Measurements from ENCODE around the gene VPS45. TPM values are rescaled to one million over a fixed set of nuclear protein-coding genes. Genes with fewer than 3 reads are reported as not detected.
A peak's percentile ranks its signal among the peaks of the same experiment; 100 is the strongest.

Gene VPS45
- total RNA-seq, 4 donors from 2014 or later = 38.9 to 56.5 (median 44.9) TPM

DNA sequence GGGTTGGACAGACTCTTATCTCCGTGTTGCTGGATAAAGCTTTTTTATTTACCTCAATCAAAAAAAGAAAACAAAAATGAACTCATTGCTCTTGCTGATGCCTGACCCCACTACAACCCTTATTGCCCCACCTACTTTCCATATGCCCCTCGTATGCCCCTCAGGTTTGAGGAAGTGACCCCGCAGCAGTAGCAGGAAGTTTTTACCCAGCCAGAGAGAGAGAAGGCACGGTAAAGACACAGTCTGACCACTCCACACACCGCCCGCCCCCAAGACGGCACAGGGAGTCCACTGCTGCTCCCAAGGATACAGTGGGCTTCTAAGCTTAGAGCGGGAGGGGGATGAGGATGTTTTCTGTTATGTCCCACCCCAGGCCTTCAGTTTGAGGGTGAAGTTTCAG is 92.0 kb downstream of the VPS45 start:
- H3K27ac ChIP-seq (replicated peaks in 1 of 4) = peak overlapping the region; percentile 93 to 99 (median 99)
- H3K4me1 ChIP-seq = peaks cover 22 to 100% (median 98%) of the 10 kb centered on the region in 4 donors
- 52% methylated on average over 8 of the region's 8 CpGs for WGBS
- no peaks in the 10 kb centered on the region for H3K27me3 ChIP-seq
- peaks cover 36 to 57% (median 54%) of the 10 kb centered on the region in 4 donors for H3K36me3 ChIP-seq
- intact Hi-C loops (cut with DNase I) = no loop called here
- no peaks in the 10 kb centered on the region for H3K9me3 ChIP-seq
- DNase-seq (ENCODE audit: extremely low spot score) = no peak
- no peak for TF ChIP-seq EP300 (IDR thresholded peaks at IDR 0.05)
- TF ChIP-seq, protein P1, sequence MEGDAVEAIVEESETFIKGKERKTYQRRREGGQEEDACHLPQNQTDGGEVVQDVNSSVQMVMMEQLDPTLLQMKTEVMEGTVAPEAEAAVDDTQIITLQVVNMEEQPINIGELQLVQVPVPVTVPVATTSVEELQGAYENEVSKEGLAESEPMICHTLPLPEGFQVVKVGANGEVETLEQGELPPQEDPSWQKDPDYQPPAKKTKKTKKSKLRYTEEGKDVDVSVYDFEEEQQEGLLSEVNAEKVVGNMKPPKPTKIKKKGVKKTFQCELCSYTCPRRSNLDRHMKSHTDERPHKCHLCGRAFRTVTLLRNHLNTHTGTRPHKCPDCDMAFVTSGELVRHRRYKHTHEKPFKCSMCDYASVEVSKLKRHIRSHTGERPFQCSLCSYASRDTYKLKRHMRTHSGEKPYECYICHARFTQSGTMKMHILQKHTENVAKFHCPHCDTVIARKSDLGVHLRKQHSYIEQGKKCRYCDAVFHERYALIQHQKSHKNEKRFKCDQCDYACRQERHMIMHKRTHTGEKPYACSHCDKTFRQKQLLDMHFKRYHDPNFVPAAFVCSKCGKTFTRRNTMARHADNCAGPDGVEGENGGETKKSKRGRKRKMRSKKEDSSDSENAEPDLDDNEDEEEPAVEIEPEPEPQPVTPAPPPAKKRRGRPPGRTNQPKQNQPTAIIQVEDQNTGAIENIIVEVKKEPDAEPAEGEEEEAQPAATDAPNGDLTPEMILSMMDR (IDR thresholded peaks at IDR 0.05) = no peak
- no peak for TF ChIP-seq POLR2AphosphoS5 (IDR thresholded peaks at IDR 0.05)
- TF ChIP-seq POLR2A (IDR thresholded peaks at IDR 0.05; ENCODE audit: low read depth) = no peak
- H3K4me3 ChIP-seq = no peak overlapping the region

DNA sequence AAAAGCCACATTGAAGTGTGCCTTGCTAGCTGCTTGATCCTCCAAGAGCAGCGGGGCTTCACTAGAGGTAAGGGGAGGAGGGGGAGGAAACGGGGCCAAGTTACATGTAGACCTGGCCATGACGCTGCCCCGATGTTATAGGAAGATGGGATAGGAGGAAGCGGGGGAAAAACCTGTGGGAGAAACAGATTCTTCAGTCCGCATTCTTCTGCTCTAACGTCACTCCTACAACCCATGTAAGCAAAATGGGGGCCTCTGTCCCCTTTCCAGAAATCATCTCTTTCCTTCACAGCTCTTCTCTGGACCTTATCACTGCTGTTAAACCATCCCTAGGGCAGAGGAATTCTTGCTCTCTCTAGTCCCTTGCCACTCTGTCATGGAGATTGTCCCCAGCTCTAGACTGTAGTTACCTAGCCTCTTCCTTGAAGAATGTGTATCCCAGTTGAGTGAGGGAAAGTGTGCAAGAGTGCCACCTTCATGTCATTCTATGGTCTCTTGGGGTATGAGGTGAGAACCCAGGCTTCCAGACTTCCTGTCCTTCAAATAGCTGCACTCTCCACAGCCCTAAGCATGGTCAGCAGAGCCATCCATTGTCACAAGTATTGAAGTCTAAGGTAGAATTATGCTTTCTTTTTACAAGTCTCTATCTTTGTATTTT is 93.5 kb downstream of the VPS45 start:
- no peak overlapping the region for H3K4me3 ChIP-seq
- H3K27me3 ChIP-seq = no peaks in the 10 kb centered on the region
- H3K36me3 ChIP-seq = peaks cover 21 to 41% (median 40%) of the 10 kb centered on the region in 4 donors
- peaks cover 22 to 97% (median 96%) of the 10 kb centered on the region in 4 donors for H3K4me1 ChIP-seq
- no peaks in the 10 kb centered on the region for H3K9me3 ChIP-seq
- TF ChIP-seq POLR2A (IDR thresholded peaks at IDR 0.05; ENCODE audit: low read depth) = no peak
- peak in 1 of 2 donors; percentile 68 for TF ChIP-seq POLR2AphosphoS5 (IDR thresholded peaks at IDR 0.05)
- no peak for TF ChIP-seq EP300 (IDR thresholded peaks at IDR 0.05)
- TF ChIP-seq, protein P1 (IDR thresholded peaks at IDR 0.05) = no peak
- peak overlapping the region; percentile 93 to 99 (median 99) for H3K27ac ChIP-seq (replicated peaks in 1 of 4)
- intact Hi-C loops (cut with DNase I) = no loop called here
- no peak for DNase-seq (ENCODE audit: extremely low spot score)
- WGBS = 41% methylated on average over 7 of the region's 7 CpGs

DNA sequence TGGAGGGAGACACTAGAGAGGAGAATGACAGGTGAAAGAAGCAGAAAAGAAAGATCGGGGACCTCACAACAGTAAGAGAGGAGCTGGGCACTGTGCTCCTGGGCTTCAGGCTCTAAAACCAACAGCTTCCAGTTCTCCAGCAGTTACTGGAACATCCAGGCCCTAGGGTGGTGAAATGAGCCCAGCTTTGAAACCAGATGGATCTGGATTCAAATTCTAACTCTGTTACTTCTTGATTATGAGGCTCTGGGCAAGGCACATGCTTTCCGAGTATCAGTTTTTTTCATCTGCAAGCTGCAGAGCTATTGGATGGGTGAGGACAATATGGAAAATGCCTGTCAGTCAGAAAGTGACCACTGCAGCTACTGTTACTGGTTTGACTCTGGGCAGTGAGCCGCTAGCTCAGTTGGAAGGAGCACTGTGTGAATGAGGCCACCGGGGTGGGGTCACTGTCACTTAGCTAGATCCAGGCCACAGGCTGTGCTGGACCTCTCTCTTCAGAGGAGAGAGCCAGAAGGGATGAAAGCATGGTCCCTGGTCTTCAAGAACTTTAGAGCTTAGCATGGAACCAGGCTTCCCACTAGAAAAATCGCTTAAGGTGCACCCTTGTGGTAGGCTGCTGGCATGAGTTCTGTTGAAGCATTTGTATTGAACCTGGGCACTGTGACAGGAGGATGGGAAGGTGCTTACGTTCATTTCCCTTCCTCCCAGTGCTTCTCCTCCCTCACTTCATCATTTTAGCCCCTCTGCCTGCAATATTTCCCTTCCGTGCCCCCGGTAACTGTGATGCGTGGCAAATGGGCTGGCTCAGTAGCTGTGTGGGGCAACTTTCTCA is 94.4 kb downstream of the VPS45 start:
- H3K4me1 ChIP-seq = peaks cover 22 to 90% (median 88%) of the 10 kb centered on the region in 4 donors
- H3K27ac ChIP-seq (replicated peaks in 1 of 4) = peak overlapping the region; percentile 93 to 99 (median 99)
- no peak for TF ChIP-seq POLR2A (IDR thresholded peaks at IDR 0.05; ENCODE audit: low read depth)
- TF ChIP-seq, protein P1 (IDR thresholded peaks at IDR 0.05) = peak in 1 of 3 experiments; percentile 21
- TF ChIP-seq POLR2AphosphoS5 (IDR thresholded peaks at IDR 0.05) = peak; percentile 17 to 65
- no peak for TF ChIP-seq EP300 (IDR thresholded peaks at IDR 0.05)
- WGBS = 48% methylated on average over 9 of the region's 9 CpGs
- peak overlapping the region; percentile 43 to 58 (median 46) for H3K4me3 ChIP-seq
- no peaks in the 10 kb centered on the region for H3K9me3 ChIP-seq
- intact Hi-C loops (cut with DNase I) = no loop called here
- no peaks in the 10 kb centered on the region for H3K27me3 ChIP-seq
- DNase-seq (ENCODE audit: extremely low spot score) = no peak
- H3K36me3 ChIP-seq = peaks cover 13 to 32% (median 31%) of the 10 kb centered on the region in 4 donors

DNA sequence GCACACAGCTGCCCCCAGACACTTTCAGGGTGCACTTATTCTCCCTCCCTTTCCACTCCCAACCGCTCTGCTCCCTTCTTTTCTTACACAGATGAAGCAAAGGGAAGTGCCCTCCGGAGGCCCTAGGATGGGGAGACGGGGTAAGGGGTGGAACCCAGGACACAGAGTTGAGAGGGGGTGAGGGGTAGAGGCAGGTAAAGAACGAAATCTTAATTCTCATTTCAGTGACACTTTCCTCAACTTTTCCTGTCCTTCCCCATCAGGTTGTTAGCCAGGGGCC is 94.9 kb downstream of the VPS45 start:
- TF ChIP-seq EP300 (IDR thresholded peaks at IDR 0.05) (no peak), POLR2A (IDR thresholded peaks at IDR 0.05; ENCODE audit: low read depth) (no peak), POLR2AphosphoS5 (IDR thresholded peaks at IDR 0.05) (no peak)
- TF ChIP-seq, protein P1 (IDR thresholded peaks at IDR 0.05) = no peak
- 13% methylated on average over 4 of the region's 4 CpGs for WGBS
- intact Hi-C loops (cut with DNase I) = no loop called here
- no peak for DNase-seq (ENCODE audit: extremely low spot score)
- Histone ChIP-seq H3K9me3 (no peaks in the 10 kb centered on the region), H3K36me3 (peaks cover 7 to 27% (median 26%) of the 10 kb centered on the region in 4 donors), H3K4me3 (peak overlapping the region; percentile 43 to 58 (median 46)), H3K4me1 (peaks cover 22 to 85% (median 83%) of the 10 kb centered on the region in 4 donors), H3K27ac (replicated peaks in 1 of 4) (peak overlapping the region; percentile 93 to 99 (median 99)), H3K27me3 (no peaks in the 10 kb centered on the region)
